GM21529 (cell line): ENCODE data around the gene MMP17.
"Not testable (repeated sequence)": the region's sequence is repeated elsewhere in the genome, so short reads cannot be mapped to it uniquely, and the experiment has no call there.

Experiments used
- ATAC-seq: cut with Tn5 transposase; IDR thresholded peaks from one replicate; pipeline ENCODE4 v1.9.1; 2021; ENCODE audit not compliant: unreplicated experiment

MMP17 gene

GRCh38 chr12:131862994-131863710 lies 35.0 kb downstream of the MMP17 start:
- ATAC-seq: no peak

DNA sequence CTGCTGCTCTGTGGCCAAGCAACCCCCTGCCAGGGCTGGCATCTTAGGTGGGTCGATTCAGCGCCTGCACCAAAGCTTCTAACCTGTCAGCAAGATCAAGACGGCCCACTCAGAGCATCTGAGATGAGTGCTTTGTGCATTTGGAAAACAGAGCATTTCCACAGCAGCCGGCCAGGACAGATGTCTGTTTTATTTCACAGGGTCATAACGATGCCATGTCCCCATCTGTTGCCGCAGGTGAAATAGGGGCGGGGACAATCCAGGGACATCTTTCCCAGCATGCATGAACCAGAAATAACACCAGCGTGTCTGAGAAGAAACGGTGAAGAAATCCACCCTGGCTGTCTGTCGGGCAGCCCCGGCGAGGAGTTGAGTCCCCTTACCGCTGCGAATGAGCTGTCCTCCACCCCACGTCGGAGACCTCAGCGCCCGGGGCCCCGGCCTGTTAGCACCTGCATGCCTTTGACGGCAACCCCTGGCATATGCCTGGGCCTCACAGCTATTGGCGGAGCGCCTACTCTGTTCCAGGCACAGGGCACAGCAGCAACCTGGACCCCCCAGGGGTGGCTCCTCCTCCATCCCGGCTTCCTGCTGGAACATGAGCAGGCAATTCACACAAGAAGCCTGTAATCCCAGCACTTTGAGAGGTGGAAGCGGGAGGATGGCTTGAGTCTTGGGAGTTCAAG lies 35.7 kb downstream of the MMP17 start:
- ATAC-seq: no peak

GRCh38 chr12:131864469-131864868 lies 36.3 kb downstream of the MMP17 start:
- no peak for ATAC-seq

- ATAC-seq: no peak
Observed at GRCh38 chr12:131865180-131865875, 37.1 kb downstream of the MMP17 start.

DNA sequence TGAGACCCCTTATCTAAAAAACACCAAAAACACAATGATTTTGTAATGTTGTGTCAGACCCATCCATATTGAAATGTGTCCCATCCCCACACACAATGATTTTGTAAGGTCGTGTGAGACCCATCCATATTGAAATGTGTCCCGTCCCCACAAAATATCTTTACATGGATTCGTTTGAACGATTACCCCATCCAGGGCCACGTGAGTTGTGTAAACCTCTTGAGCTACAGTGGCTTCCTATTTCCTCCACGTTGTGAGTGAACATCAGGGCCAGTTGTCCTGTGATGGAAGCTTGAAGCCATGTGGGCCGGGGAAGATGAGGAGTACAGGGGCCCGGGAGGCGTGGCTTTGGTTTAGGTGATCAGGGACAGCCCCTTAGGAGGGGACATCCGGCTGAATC lies 39.3 kb downstream of the MMP17 start:
- ATAC-seq: no peak

DNA sequence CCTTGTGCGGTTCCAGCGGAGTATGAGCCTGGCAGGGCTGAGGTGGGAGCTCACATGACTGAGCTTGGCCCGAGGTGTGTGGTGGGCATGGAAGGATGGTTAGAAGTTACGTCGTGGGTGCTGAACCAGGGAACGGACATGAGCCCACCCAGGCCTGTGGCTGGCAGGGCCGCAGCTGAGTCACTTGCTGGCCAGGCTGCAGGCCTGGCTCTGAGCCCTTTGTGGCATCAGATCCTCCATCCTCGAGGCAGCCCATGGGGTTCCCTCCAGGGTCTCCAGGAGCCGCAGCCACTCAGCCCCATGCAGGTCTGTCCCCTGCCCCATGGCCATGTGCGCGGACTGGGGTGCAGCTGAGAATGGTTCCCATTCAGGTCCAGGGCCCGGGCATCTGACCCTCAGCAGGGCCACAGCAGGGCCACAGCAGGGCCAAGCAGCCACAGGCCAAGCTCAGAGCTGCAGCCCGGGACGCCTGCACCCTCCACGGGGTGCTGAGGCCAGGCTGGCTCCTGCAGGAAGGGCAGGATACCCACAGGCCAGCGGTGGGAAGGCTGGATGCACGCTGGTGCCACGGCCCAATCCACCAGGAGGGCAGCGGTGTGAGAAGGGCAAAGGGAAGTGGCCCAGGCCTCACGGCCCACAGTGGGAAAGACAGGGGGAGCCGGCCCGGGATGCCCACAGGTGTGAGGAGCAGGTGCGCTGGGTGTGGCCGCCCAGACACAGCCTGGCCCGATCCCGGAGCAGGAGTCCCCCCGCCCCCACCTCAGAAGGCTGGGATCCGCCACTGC lies 39.9 kb downstream of the MMP17 start:
- ATAC-seq: no peak

DNA sequence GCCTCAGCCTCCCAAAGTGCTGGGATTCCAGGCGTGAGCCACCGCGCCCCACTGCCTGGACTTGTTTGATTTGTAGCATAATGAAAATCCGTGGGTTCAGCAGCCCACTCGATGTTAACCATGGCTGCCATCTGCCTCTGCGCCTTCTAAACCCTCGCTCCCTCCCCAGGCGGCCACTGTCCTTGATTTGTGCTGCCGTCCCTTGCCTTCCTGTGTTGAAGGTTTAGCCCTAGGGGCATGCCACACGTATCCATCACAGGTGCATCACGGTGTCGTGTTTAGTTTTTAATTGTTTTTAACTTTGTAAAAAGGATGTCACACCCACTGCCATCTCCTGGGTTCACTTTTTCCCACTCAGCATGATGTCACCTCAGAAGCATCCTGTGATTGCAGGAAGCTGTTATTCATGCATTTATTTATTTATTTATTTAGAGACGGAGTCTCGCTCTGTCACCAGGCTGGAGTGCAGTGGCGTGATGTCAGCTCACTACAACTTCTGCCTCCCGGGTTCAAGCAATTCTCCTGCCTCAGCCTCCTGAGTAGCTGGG lies 41.8 kb downstream of the MMP17 start:
- ATAC-seq: no peak

GRCh38 chr12:131871677-131872076 lies 43.5 kb downstream of the MMP17 start:
- no peak for ATAC-seq

GRCh38 chr12:131872154-131873051 lies 44.2 kb downstream of the MMP17 start:
- ATAC-seq: no peak

DNA sequence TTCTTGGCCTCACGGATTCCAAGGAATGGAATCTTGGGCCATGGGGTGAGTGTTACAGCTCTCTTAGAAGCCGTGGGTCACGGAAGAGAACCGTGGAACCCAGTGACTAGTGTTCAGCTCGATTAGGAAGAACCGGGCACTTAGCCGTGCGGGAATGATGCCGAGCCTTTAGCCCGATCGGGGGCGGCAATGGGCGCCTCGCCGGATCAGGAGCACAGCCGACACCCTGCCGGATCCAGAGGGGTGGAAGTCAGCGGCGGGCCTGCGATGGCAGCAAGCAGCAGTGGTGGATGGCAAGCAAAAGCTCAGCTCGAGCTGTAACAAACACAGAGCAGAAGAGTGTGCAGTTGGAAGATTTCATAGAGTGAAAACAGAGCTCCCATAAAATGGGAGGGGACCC lies 45.1 kb downstream of the MMP17 start:
- no peak for ATAC-seq

GRCh38 chr12:131874972-131875371 lies 46.8 kb downstream of the MMP17 start:
- not testable (repeated sequence) for ATAC-seq

GRCh38 chr12:131877216-131877615 lies 49.0 kb downstream of the MMP17 start:
- not testable (repeated sequence) for ATAC-seq

DNA sequence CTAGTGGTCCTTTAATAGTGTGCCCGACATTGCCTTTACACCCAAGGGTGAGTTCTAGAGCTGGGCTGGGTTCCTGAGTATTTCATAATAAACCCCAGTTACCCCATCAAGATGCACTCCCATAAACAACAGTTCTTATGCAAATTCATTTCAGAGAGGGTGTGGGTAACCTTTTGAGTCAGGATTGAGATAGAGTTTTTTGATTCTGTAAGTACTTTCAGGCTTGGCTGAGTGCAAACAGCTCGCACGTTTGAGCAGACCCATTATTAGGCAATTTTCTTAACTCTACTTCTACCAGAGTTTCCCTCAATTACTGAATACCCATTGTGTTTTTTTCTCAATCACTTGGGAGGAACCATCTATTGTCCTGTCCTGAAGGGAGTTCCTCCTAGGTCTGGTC lies 50.2 kb downstream of the MMP17 start:
- ATAC-seq: not testable (repeated sequence)

DNA sequence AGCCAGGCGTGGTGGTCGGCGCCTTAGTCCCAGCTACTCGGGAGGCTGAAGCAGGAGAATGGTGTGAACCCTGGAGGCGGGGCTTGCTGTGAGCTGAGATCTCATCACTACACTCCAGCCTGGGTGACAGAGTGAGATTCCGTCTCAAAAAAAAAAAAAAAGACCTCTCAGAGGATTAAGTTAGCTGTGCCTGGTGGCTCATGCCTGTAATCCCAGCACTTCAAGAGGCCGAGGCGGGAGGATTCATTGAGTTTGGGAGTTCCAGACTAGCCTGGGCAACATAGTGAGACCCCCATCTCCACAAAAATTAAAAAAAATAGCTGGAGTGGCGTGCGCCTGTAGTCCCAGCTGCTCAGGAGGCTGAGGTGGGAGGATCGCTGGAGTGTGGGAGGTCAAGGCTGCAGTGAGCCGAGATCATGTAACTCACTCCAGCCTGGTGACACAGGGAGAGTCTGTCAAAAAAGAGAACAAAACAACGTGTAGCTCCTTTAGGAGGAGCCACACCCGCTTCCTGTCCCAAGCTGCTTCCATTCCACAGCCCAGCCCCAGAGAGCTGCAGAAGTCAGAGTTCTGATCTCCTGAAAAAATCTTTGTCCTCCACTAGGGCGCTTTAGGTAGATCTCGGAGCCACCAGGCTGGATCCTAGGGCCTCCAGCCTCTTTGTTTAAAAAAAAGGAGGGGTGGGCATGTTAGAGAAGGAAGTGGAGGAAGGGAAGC lies 54.8 kb downstream of the MMP17 start:
- no peak for ATAC-seq

- no peak for ATAC-seq
Observed at GRCh38 chr12:131883521-131883900, 55.3 kb downstream of the MMP17 start.

DNA sequence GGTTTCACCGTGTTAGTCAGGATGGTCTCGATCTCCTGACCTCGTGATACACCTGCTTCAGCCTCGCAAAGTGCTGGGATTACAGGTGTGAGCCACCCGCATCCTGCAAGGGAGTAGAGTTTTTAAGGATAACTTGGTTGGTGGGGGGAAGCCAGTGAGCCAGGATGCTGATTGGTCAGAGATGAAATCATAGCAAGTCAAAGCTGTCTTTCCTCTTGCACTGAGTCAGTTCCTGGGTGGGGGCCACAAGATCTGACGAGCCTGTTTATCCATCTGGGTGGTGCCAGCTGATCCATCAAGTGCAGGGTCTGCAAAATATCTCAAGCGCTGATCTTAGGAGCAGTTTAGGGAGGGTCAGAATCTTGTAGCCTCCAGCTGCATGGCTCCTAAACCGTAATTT lies 56.9 kb downstream of the MMP17 start:
- not testable (repeated sequence) for ATAC-seq

DNA sequence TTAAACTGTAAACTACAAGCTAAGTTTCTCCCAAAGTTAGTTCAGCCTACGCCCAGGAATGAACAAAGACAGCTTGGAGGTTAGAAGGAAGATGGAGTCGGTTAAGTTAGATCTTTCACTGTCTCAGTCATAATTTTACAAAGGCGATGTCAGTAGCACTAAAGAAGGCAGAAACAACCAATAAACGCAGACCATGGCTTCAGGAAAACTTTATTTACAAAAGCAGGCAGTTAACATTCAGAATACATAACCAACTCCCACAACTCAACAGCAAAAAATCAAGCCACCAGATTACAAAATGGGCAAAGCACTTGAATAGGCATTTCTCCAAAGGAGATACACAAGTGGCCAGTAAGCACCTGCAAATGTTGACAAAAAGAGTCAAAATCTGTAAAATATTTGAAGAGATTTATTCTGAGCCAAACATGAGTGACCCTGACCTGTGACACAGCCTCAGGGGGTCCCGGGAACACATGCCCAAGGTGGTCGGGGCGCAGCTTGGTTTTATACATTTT lies 57.4 kb downstream of the MMP17 start:
- ATAC-seq: no peak

- not testable (repeated sequence) for ATAC-seq
Observed at GRCh38 chr12:131891722-131892121, 63.5 kb downstream of the MMP17 start.
